HG03457 (cell line): Measurements from ENCODE around the gene HPCAL4.

Source experiments
- ATAC-seq: cut with Tn5 transposase; IDR thresholded peaks from one replicate; pipeline ENCODE4 v1.9.1; 2021; ENCODE audit warnings: moderate number of reproducible peaks; ENCODE audit not compliant: unreplicated experiment

HPCAL4 gene

DNA sequence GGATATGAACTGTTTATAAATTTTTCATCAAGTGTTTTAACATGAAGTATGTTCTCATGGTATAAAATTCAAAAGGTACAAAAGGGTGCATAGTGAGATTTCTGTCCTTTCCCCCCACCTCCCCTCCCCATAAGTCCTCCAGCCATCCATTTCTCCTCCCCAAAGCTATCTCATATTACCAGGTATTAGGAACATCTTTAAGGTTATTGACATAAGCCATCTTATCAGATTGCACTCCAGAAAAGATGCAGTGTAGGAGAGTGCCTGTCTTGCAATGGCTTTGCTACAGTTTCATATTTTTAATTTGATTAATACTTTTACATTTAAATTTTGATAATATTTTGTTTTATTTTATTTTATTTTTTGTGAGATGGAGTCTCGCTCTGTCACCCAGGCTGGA lies 13.5 kb upstream of the HPCAL4 start:
- no peak for ATAC-seq

- ATAC-seq: no peak
These were observed 9.8 kb upstream of the HPCAL4 start for GRCh38 chr1:39701049-39701439.

GRCh38 chr1:39700348-39700747 lies 9.1 kb upstream of the HPCAL4 start:
- no peak for ATAC-seq

- ATAC-seq: no peak
These were observed 8.2 kb upstream of the HPCAL4 start for GRCh38 chr1:39699419-39699818.

GRCh38 chr1:39698568-39698967 lies 7.3 kb upstream of the HPCAL4 start:
- ATAC-seq: no peak

GRCh38 chr1:39696448-39696847 lies 5.2 kb upstream of the HPCAL4 start:
- no peak for ATAC-seq

DNA sequence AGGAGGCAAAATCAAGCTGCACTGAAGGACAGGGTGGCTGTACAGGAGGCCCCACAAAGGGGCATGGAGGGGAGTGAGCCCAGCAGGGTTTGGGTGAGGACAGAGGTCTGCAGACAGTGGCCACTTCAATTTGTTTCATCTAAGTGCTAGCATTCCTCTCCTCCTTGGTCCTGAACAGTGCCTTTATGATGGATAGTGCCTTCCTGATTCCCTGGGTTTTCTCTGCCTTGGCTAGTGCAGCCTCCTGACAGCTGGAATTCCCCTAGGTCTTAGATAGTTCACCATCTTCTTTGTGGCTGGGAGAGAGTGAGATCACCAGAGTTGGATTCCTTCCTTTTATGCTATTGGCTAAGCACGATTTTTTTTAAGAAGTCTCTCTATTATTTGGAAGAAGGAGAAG lies 3.8 kb upstream of the HPCAL4 start:
- no peak for ATAC-seq

GRCh38 chr1:39694026-39694425 lies 2.8 kb upstream of the HPCAL4 start:
- no peak for ATAC-seq

- ATAC-seq: no peak
These were observed 1.2 kb upstream of the HPCAL4 start for GRCh38 chr1:39692152-39693074.

- ATAC-seq: no peak
These were observed 345 bp downstream of the HPCAL4 start for GRCh38 chr1:39690794-39691382.

GRCh38 chr1:39690225-39690624 lies 1.0 kb downstream of the HPCAL4 start:
- no peak for ATAC-seq

- no peak for ATAC-seq
These were observed 1.6 kb downstream of the HPCAL4 start for GRCh38 chr1:39689635-39690034.

GRCh38 chr1:39689214-39689613 lies 2.0 kb downstream of the HPCAL4 start:
- ATAC-seq: no peak

GRCh38 chr1:39688706-39689105 lies 2.5 kb downstream of the HPCAL4 start:
- ATAC-seq: no peak

DNA sequence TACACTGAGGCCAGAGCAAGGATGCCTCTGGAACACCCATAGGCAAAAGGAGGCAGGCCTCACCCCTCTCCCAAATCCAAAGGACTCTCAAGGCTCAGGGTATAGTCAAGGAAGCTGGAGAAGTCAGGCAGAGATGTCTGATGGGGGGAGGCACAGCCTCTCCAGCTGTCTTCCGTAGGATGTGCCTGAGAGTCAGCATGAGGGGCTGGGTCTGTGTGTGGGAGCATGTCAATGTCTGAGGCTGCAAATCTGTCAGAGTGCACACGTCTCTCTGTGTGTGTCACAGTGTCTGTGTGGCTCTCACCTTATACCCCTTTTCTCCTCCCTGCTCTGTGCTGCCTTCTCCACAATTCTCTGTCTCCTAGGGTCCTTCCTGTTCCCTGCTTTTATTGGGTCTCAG lies 4.0 kb downstream of the HPCAL4 start:
- ATAC-seq: no peak

- ATAC-seq: no peak
These were observed 6.2 kb downstream of the HPCAL4 start for GRCh38 chr1:39685071-39685470.

- no peak for ATAC-seq
These were observed 6.9 kb downstream of the HPCAL4 start for GRCh38 chr1:39684313-39684664.

- no peak for ATAC-seq
These were observed 7.5 kb downstream of the HPCAL4 start for GRCh38 chr1:39683591-39684312.

GRCh38 chr1:39681999-39682398 lies 9.2 kb downstream of the HPCAL4 start:
- ATAC-seq: no peak

DNA sequence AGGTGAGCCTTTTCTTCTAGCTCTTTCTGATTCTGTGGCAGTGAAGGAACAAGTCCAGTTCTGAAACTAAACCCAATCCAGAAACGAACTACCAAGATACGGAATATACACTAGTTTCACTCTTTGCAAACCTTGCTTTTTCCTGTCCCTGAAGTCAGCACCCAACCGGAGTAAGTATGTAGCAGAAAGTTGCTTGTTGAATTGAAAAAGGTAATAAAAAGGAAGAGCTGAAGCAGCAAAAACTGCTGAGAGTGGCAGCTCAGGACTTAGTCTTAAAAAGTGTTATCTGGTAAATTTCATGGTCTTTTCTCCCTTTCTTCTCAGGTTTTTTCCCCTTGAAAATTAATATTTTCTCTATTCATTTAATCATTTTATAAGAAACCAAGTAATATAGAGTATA lies 9.9 kb downstream of the HPCAL4 start:
- no peak for ATAC-seq

GRCh38 chr1:39680751-39681150 lies 10.5 kb downstream of the HPCAL4 start:
- no peak for ATAC-seq

- ATAC-seq: no peak
These were observed 11.4 kb downstream of the HPCAL4 start for GRCh38 chr1:39679821-39680220.
